Measurements from ENCODE around the gene SLC44A4. TPM values are rescaled to one million over a fixed set of nuclear protein-coding genes. Genes with fewer than 3 reads are reported as not detected.
"Not testable (repeated sequence)": the region's sequence is repeated elsewhere in the genome, so short reads cannot be mapped to it uniquely, and the experiment has no call there.

The SLC44A4 gene
- polyA plus RNA-seq, 1 of the 3 experiments (the other 2 are of a cell fraction): 0.26 TPM

DNA sequence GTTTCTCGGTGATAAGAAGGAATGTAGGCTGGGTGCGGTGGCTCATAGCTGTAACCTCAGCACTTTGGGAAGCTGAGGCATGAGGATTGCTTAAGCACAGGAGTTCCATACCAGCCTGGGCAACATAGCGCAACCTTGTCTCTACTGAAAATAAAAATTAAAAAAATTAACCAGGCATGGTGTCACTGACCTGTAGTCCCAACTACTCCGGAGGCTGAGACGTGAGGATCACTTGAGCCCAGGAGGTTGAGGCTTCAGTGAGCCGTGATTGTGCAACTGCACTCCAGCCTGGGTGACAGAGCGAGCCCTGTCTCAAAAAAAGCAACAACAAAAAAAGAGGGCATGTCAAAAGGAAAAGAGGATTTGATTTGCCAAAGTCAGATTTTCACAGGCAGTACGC lies 20.1 kb downstream of the SLC44A4 start:
- peaks cover 10% of the 10 kb centered on the region for H3K79me2 ChIP-seq (ENCODE audit: insufficient read depth)
- POLR2A ChIA-PET: no interaction called here
- no peaks in the 10 kb centered on the region for H3K9me3 ChIP-seq
- H3K27ac ChIP-seq (ENCODE audit: low read depth in 2 of 2, low read length in 1 of 2): no peak overlapping the region
- no peak overlapping the region for H2AFZ ChIP-seq (ENCODE audit: low read depth)
- no peak overlapping the region for H3K4me2 ChIP-seq
- no peak overlapping the region for H3K4me3 ChIP-seq (ENCODE audit: low read depth in 2 of 2, low read length in 1 of 2)
- H3K27me3 ChIP-seq (ENCODE audit: insufficient read depth): no peaks in the 10 kb centered on the region
- H3K9me2 ChIP-seq: no peaks in the 10 kb centered on the region
- 94% methylated on average over 8 of the region's 8 CpGs for WGBS (ENCODE audit: low lambda C conversion rate)
- H3F3A ChIP-seq (replicated peaks; ENCODE audit: insufficient read depth): peaks cover 7% of the 10 kb centered on the region
- H4K20me1 ChIP-seq (ENCODE audit: insufficient read depth): no peaks in the 10 kb centered on the region
- H3K9ac ChIP-seq: no peak overlapping the region
- TF ChIP-seq, protein P1, sequence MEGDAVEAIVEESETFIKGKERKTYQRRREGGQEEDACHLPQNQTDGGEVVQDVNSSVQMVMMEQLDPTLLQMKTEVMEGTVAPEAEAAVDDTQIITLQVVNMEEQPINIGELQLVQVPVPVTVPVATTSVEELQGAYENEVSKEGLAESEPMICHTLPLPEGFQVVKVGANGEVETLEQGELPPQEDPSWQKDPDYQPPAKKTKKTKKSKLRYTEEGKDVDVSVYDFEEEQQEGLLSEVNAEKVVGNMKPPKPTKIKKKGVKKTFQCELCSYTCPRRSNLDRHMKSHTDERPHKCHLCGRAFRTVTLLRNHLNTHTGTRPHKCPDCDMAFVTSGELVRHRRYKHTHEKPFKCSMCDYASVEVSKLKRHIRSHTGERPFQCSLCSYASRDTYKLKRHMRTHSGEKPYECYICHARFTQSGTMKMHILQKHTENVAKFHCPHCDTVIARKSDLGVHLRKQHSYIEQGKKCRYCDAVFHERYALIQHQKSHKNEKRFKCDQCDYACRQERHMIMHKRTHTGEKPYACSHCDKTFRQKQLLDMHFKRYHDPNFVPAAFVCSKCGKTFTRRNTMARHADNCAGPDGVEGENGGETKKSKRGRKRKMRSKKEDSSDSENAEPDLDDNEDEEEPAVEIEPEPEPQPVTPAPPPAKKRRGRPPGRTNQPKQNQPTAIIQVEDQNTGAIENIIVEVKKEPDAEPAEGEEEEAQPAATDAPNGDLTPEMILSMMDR (IDR thresholded peaks at IDR 0.05): no peak
- no peak for TF ChIP-seq ELF1 (IDR thresholded peaks at IDR 0.05)
- TF ChIP-seq RFX5 (IDR thresholded peaks at IDR 0.05; ENCODE audit: low read length): no peak
- TF ChIP-seq NFIC (IDR thresholded peaks at IDR 0.05; ENCODE audit: borderline replicate concordance): no peak
- no peak for TF ChIP-seq YY1 (IDR thresholded peaks at IDR 0.05; ENCODE audit: low read depth)
- TF ChIP-seq TEAD4 (IDR thresholded peaks at IDR 0.05; ENCODE audit: borderline replicate concordance, insufficient read depth): no peak
- TF ChIP-seq EP300 (IDR thresholded peaks at IDR 0.05; ENCODE audit: borderline replicate concordance in 1 of 2, low read depth in 1 of 2, low read length in 1 of 2): no peak
- no peak for TF ChIP-seq POLR2AphosphoS5 (IDR thresholded peaks at IDR 0.05; ENCODE audit: low read depth, low read length)
- no peak for TF ChIP-seq FOXJ3 (CRISPR knock-in tag; IDR thresholded peaks at IDR 0.05)
- TF ChIP-seq, protein P2, sequence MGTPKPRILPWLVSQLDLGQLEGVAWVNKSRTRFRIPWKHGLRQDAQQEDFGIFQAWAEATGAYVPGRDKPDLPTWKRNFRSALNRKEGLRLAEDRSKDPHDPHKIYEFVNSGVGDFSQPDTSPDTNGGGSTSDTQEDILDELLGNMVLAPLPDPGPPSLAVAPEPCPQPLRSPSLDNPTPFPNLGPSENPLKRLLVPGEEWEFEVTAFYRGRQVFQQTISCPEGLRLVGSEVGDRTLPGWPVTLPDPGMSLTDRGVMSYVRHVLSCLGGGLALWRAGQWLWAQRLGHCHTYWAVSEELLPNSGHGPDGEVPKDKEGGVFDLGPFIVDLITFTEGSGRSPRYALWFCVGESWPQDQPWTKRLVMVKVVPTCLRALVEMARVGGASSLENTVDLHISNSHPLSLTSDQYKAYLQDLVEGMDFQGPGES (IDR thresholded peaks at IDR 0.05; ENCODE audit: low read depth, low read length): no peak
- TF ChIP-seq, protein P3, sequence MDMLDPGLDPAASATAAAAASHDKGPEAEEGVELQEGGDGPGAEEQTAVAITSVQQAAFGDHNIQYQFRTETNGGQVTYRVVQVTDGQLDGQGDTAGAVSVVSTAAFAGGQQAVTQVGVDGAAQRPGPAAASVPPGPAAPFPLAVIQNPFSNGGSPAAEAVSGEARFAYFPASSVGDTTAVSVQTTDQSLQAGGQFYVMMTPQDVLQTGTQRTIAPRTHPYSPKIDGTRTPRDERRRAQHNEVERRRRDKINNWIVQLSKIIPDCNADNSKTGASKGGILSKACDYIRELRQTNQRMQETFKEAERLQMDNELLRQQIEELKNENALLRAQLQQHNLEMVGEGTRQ (IDR thresholded peaks at IDR 0.05; ENCODE audit: borderline replicate concordance, low read depth, low read length): no peak
- TF ChIP-seq RCOR1 (IDR thresholded peaks at IDR 0.05; ENCODE audit: low read length): no peak
- TF ChIP-seq MEF2A (IDR thresholded peaks at IDR 0.05; ENCODE audit: borderline replicate concordance, low read depth): no peak
- no peak for TF ChIP-seq GATA2 (CRISPR knock-in tag; IDR thresholded peaks at IDR 0.05)
- TF ChIP-seq CHD2 (IDR thresholded peaks at IDR 0.05; ENCODE audit: low read length, partially characterized antibody): no peak
- TF ChIP-seq, protein P4, sequence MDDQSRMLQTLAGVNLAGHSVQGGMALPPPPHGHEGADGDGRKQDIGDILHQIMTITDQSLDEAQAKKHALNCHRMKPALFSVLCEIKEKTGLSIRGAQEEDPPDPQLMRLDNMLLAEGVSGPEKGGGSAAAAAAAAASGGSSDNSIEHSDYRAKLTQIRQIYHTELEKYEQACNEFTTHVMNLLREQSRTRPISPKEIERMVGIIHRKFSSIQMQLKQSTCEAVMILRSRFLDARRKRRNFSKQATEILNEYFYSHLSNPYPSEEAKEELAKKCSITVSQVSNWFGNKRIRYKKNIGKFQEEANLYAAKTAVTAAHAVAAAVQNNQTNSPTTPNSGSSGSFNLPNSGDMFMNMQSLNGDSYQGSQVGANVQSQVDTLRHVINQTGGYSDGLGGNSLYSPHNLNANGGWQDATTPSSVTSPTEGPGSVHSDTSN (IDR thresholded peaks at IDR 0.05): no peak
- TF ChIP-seq JUND (IDR thresholded peaks at IDR 0.05): no peak
- TF ChIP-seq, protein P5, sequence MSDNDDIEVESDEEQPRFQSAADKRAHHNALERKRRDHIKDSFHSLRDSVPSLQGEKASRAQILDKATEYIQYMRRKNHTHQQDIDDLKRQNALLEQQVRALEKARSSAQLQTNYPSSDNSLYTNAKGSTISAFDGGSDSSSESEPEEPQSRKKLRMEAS (IDR thresholded peaks at IDR 0.05; ENCODE audit: low read depth): no peak
- no peak for TF ChIP-seq SIN3A (IDR thresholded peaks at IDR 0.05; ENCODE audit: borderline replicate concordance, low read depth, low read length)
- no peak for TF ChIP-seq MXI1 (IDR thresholded peaks at IDR 0.05; ENCODE audit: low read depth, low read length)
- H3K4me1 ChIP-seq (ENCODE audit: control insufficient read depth in 1 of 2, insufficient read depth in 2 of 2, low read depth in 1 of 2, low read length in 1 of 2): peaks cover 0 to 7% of the 10 kb centered on the region in 2 experiments; a peak in 1 of 4 replicates
- peaks cover 4 to 11% of the 10 kb centered on the region in 2 experiments for H3K36me3 ChIP-seq (replicated peaks in 1 of 2; ENCODE audit: control insufficient read depth in 1 of 2, insufficient read depth in 2 of 2, low read length in 1 of 2)
- CTCF ChIA-PET: no interaction called here
- no peak for DNase-seq

DNA sequence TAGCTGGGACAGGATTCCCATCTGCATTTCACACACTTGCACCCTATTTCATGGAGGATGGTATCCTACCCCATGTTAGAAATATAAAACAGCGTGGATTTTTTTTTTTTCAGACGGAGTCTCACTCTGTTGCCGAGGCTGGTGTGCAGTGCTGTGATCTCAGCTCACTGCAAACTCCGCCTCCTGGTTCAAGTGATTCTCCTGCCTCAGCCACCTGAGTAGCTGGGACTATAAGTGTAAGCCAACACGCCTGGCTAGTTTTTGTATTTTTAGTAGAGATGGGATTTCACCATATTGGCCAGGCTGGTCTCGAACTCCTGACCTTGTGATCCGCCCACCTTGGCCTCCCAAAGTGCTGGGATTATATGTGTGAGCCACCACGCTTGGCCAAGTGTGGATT lies 21.0 kb downstream of the SLC44A4 start:
- H2AFZ ChIP-seq (ENCODE audit: low read depth); POLR2A ChIA-PET; H4K20me1 ChIP-seq (ENCODE audit: insufficient read depth); H3K4me2 ChIP-seq; H3K9me3 ChIP-seq; H3K4me3 ChIP-seq (ENCODE audit: low read depth in 2 of 2, low read length in 1 of 2); H3K4me1 ChIP-seq (ENCODE audit: control insufficient read depth in 1 of 2, insufficient read depth in 2 of 2, low read depth in 1 of 2, low read length in 1 of 2); DNase-seq; H3K79me2 ChIP-seq (ENCODE audit: insufficient read depth); H3K27me3 ChIP-seq (ENCODE audit: insufficient read depth); H3K27ac ChIP-seq (ENCODE audit: low read depth in 2 of 2, low read length in 1 of 2); H3K9ac ChIP-seq; H3K9me2 ChIP-seq; H3F3A ChIP-seq (replicated peaks; ENCODE audit: insufficient read depth): not testable (repeated sequence)
- CTCF ChIA-PET: interaction anchor here (1.2 to 1.6 kb wide), 3 partner anchors 31 to 128 kb away, joined by 3 to 5 read pairs (median 4); partner anchors contain the start of gene DDAH2
- peaks cover 4 to 11% of the 10 kb centered on the region in 2 experiments for H3K36me3 ChIP-seq (replicated peaks in 1 of 2; ENCODE audit: control insufficient read depth in 1 of 2, insufficient read depth in 2 of 2, low read length in 1 of 2)
- WGBS (ENCODE audit: low lambda C conversion rate): 98% methylated on average over 8 of the region's 8 CpGs
